Measurements from ENCODE around the gene DAND5.

DAND5 gene, protein sequence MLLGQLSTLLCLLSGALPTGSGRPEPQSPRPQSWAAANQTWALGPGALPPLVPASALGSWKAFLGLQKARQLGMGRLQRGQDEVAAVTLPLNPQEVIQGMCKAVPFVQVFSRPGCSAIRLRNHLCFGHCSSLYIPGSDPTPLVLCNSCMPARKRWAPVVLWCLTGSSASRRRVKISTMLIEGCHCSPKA

DNA sequence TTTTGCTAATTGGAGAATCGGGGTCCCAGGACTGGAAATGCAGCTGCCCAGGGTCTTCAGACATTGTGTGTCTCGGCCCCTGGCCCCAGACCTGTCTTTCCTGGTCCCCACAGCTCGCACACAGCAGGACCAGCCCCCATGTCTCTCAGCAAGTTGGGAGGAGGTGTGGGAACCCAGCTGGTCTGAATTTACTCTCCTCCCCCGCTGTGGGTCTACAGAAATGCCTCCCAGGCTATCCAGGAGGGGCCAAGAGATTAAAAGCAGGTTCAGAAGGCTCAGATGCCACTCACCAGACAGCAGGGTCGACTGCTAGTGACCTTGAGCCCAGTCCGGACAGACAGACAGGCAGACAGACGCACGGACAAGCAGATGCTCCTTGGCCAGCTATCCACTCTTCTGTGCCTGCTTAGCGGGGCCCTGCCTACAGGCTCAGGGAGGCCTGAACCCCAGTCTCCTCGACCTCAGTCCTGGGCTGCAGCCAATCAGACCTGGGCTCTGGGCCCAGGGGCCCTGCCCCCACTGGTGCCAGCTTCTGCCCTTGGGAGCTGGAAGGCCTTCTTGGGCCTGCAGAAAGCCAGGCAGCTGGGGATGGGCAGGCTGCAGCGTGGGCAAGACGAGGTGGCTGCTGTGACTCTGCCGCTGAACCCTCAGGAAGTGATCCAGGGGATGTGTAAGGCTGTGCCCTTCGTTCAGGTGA, at the start of gene DAND5:
TSS of gene DAND5 (plus strand) at position 285 of the 697 bp plus-strand sequence. CDS start at position 370, 85 bp downstream.
- DNase-seq (ENCODE audit: low spot score) (no peak), FAIRE-seq (no peak)

GRCh38 chr19:12921047-12921446, 48.3 kb upstream of the DAND5 start:
- DNase-seq (ENCODE audit: low spot score) (no peak), FAIRE-seq (no peak)

GRCh38 chr19:12922959-12923358, 46.4 kb upstream of the DAND5 start:
- FAIRE-seq (no peak), DNase-seq (ENCODE audit: low spot score) (no peak)

DNA sequence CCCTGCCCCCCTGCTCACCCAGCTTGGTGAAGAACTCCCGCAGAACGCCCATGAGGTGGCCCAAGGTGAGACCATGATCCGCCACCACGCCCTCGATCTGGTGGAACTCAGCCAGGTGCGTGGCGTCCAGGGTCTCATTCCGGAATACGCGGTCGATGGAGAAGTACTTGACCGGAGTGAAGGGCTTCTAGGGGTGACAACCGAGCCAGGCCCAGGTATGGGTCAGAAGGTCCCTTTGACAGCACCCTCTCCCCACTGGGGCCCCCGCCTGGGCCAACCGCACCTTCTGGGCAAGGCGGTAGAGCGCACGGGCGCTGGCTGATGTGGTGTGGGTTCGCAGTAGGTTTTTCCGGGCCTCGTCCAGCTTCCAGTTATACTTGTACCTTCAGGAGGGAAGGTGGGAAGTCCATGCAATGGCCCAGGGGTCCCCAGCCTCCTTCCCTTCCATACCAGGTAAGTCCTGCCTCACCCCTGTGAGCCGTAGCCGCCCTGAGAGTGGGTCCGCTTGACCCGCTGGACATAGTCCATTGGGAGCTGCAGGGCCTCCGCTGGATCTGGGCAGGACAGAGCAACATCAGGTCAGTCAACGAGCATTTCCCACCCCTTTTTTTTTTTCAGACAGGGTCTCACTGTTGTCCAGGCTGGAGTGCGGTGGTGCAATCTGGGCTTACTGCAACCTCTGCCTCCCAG, 44.6 kb upstream of the DAND5 start:
- no peak for DNase-seq (ENCODE audit: low spot score)
- no peak for FAIRE-seq

GRCh38 chr19:12930002-12930645, 39.3 kb upstream of the DAND5 start:
- FAIRE-seq (no peak), DNase-seq (ENCODE audit: low spot score) (no peak)

- FAIRE-seq (no peak), DNase-seq (ENCODE audit: low spot score) (no peak)
These were observed 36.7 kb upstream of the DAND5 start for GRCh38 chr19:12932392-12933286.

- no peak for FAIRE-seq
- DNase-seq (ENCODE audit: low spot score) = peak; percentile 83
These were observed 35.9 kb upstream of the DAND5 start, which contains the start of gene FARSA for GRCh38 chr19:12933287-12934072. Gene FARSA (minus strand): TSS chr19:12933711. CDS start chr19:12933696, 15 bp downstream.

DNA sequence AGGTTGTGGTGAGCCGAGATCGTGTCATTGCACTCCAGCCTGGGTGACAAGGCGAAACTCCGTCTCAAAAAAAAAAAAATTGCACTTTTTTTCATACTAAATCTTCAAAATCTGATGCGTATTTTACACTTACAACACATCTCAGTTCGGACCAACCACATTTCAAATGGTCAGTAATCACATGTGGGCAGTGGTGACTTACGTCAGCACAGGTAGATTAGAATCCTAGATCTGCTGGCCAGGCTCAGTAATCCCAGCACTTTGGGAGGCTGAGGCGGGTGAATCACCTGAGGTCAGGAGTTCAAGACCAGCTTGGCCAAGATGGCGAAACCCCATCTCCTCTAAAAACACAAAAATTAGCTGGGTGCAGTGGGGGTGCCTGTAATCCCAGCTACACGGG, 34.3 kb upstream of the DAND5 start:
- DNase-seq (ENCODE audit: low spot score) = no peak
- FAIRE-seq = no peak

DNA sequence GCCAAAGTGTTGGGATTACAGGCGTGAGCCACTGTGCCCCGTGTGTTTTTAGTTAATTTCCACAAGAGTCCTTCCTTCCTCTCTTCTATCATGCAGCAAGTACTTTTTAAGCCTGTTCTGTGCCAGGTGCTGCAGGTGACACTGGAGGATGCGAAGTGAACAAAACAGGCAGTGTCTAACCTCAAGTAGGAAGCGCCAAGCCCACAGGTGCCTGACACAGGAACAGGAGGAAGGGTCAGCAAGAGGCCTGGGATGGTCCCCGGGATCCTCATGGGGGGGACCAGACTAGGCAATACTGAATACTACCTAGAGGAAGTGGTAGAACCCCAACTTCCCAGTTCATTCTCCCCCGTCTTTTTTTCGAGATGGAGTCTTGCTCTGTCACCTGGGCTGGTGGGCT, 32.8 kb upstream of the DAND5 start:
- DNase-seq (ENCODE audit: low spot score) = no peak
- FAIRE-seq = no peak

DNA sequence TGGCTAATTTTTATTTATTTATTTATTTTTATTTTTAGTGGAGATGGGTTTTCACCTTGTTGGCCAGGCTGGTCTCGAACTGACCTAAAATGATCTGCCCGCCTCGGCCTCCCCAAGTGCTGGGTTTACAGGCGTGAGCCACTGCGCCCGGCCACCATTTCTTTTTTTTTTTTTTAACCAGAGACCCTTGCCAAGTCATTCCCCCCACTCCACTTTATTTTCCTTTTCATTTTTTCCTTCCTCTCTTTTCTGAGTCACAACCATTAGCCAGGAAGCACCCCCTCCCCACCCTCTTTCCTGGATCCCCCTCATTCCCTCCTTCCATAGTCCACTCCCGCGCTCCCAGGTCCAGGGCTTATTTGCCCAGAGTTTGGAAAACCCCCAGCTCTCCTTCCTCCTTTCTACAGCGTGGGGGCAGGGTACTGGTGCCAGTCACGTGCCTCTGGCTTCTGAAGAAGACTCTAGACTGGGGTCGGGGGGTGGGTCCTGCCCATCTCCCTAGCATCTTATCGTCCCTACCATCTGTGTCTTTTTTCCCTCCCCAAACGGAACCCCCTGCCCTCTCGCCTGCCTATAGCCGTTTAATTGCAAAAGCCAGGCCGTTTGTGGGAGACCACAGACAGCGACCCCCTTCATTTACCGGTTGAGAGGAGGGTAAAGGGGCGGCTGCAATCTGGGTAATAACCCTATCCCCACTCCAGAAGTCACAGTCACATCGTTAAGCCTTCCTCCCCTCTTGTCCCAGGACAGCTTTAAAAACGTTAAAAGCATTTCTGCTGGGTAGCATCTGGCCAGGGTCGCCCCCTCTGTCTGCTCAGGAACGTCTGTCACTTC, 32.1 kb upstream of the DAND5 start:
- DNase-seq (ENCODE audit: low spot score) = no peak
- no peak for FAIRE-seq

GRCh38 chr19:12937927-12938778, 31.2 kb upstream of the DAND5 start, which contains the start of gene CALR:
Gene CALR (plus strand): TSS chr19:12938609. CDS start chr19:12938680, 71 bp downstream.
- DNase-seq (ENCODE audit: low spot score) (peak; percentile 94), FAIRE-seq (peak; percentile 50)

DNA sequence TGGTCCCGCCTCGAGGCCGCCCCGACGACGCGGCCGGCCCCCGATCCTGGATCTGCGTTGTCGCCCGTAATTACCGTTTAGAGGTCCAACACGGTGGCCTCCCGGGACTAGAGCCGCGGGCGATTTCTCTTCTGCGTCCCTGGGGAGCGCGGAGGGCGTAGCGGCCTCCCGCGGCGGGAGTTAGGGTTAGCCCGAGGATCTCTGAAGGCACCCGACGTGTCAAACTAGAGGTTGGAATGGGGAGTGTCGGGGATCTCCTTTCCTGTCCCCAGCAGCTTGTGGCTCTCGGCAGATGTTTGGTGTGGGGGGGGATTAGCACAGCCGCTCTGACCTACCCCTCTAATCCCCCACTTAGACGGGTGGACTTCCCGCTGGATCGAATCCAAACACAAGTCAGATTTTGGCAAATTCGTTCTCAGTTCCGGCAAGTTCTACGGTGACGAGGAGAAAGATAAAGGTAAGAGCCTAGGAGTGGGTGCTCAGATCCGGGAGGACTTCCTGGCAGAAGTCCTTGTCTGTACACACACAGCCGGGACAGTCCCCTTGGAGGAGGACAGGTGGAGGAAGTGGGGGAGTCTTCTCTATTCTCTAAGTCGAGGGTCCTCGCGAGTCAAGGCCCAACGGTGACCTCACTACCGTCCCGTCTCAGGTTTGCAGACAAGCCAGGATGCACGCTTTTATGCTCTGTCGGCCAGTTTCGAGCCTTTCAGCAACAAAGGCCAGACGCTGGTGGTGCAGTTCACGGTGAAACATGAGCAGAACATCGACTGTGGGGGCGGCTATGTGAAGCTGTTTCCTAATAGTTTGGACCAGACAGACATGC, 30.4 kb upstream of the DAND5 start:
- DNase-seq (ENCODE audit: low spot score) (peak; percentile 21), FAIRE-seq (no peak)

DNA sequence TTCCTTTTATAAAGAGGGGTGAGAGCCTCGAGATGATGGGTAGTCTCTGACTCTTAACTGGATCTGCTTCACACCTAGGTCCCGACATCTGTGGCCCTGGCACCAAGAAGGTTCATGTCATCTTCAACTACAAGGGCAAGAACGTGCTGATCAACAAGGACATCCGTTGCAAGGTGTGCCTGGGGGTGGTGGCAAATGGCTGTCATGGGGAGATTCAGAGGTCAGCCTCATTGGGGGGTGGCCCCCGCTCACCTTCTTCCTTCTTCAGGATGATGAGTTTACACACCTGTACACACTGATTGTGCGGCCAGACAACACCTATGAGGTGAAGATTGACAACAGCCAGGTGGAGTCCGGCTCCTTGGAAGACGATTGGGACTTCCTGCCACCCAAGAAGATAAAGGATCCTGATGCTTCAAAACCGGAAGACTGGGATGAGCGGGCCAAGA, 29.4 kb upstream of the DAND5 start:
- DNase-seq (ENCODE audit: low spot score) (no peak), FAIRE-seq (no peak)

DNA sequence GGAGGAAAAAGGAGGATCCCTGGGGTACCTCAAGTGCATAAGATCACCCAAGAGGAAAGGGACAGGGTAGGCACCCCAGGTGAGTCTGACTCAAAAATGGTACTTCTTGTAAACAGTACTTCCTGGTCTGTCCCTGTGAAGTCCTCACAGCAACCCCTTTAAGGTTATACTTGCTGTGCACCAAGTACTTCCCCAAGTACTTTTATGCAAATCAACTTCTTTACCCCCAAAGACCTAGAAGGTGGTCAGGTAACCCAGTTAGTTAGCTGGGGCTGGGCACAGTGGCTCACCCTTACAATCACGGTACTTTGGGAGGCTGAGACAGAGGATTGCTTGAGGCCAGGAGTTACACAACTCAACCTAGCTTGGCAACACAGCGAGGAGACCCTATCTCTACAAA, 28.5 kb upstream of the DAND5 start:
- FAIRE-seq = no peak
- DNase-seq (ENCODE audit: low spot score) = no peak

DNA sequence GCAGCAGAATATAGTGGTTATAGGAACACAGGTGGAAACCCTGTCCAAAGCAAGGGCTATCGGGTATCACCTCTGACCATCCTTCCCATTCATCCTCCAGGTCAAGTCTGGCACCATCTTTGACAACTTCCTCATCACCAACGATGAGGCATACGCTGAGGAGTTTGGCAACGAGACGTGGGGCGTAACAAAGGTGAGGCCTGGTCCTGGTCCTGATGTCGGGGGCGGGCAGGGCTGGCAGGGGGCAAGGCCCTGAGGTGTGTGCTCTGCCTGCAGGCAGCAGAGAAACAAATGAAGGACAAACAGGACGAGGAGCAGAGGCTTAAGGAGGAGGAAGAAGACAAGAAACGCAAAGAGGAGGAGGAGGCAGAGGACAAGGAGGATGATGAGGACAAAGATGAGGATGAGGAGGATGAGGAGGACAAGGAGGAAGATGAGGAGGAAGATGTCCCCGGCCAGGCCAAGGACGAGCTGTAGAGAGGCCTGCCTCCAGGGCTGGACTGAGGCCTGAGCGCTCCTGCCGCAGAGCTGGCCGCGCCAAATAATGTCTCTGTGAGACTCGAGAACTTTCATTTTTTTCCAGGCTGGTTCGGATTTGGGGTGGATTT, 25.8 kb upstream of the DAND5 start:
- FAIRE-seq (no peak), DNase-seq (ENCODE audit: low spot score) (no peak)

GRCh38 chr19:12944104-12944674, 25.2 kb upstream of the DAND5 start:
- DNase-seq (ENCODE audit: low spot score) = no peak
- no peak for FAIRE-seq
